ENCODE results near the gene ITPA. TPM values are rescaled to one million over a fixed set of nuclear protein-coding genes. Genes with fewer than 3 reads are reported as not detected.

Gene ITPA
- total RNA-seq, 1 experiment from 2014 or later, result 117 TPM

DNA sequence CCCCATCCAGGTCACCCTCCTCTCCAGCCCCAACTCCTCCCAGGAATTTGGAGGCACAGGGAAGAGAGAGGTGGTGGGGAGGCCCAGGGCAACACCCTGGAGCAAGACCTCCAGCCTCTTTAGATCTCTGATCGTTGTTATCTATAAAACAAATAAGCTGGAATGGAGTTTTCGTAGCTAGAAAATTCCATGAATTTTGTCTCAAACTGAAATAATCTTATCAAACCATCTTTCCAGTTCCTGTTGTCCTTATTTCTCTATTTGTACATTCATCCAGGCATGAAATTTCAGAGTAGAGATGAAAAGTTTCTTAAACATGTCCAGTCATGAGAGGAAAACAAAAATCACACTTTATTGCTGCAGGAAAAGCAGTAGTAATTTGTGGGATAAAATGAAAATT lies 35.9 kb downstream of the ITPA start:
- TF ChIP-seq EZH2 (IDR thresholded peaks at IDR 0.05; ENCODE audit: low read length, unreplicated experiment), result no peak
- TF ChIP-seq, protein P1, sequence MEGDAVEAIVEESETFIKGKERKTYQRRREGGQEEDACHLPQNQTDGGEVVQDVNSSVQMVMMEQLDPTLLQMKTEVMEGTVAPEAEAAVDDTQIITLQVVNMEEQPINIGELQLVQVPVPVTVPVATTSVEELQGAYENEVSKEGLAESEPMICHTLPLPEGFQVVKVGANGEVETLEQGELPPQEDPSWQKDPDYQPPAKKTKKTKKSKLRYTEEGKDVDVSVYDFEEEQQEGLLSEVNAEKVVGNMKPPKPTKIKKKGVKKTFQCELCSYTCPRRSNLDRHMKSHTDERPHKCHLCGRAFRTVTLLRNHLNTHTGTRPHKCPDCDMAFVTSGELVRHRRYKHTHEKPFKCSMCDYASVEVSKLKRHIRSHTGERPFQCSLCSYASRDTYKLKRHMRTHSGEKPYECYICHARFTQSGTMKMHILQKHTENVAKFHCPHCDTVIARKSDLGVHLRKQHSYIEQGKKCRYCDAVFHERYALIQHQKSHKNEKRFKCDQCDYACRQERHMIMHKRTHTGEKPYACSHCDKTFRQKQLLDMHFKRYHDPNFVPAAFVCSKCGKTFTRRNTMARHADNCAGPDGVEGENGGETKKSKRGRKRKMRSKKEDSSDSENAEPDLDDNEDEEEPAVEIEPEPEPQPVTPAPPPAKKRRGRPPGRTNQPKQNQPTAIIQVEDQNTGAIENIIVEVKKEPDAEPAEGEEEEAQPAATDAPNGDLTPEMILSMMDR (conservative IDR thresholded peaks at IDR 0.05; ENCODE audit: low read depth, low read length), result no peak
- no peak for TF ChIP-seq EZH2phosphoT487 (IDR thresholded peaks at IDR 0.05; ENCODE audit: borderline replicate concordance, low read length)
- no TSS peak for BruUV-seq (replicated peaks)

DNA sequence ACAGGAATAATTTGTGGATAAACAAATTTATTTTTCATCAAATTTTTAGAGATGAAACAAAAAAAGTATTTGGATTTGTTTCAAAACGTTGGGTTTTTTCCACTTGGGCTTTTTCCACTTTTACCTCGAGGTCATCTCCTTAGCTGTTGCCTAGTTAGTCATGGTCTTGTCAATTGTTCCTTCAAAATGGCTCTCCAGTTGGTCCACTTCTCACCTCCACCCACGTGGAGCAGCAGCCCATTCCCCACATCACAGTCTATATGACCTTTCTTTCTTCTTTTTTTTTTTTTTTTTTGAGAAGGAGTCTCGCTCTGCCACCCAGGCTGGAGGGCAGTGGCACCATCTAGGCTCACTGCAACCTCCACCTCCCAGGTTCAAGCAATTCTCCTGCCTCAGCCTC lies 36.4 kb downstream of the ITPA start:
- intact Hi-C loops (cut with micrococcal nuclease), result no loop called here
- Histone ChIP-seq H3K9me2 (replicated peaks; ENCODE audit: low read length) (no peaks in the 10 kb centered on the region), H3K79me2 (ENCODE audit: low read length) (no peaks in the 10 kb centered on the region), H3K9ac (ENCODE audit: low read length) (no peak overlapping the region), H3K4me3 (ENCODE audit: low read length) (no peak overlapping the region), H3K27me3 (ENCODE audit: low read length) (no peaks in the 10 kb centered on the region), H4K20me1 (ENCODE audit: low read length) (no peaks in the 10 kb centered on the region), H3K27ac (ENCODE audit: low read length) (no peak overlapping the region), H3K4me2 (ENCODE audit: low read length) (no peak overlapping the region), H3K9me3 (ENCODE audit: low read length) (no peaks in the 10 kb centered on the region), H2AFZ (ENCODE audit: low read length) (no peak overlapping the region), H3K4me1 (ENCODE audit: insufficient read depth, low read length) (no peaks in the 10 kb centered on the region), H3F3A (ENCODE audit: low read length, unreplicated experiment) (no peaks in the 10 kb centered on the region), H3K36me3 (ENCODE audit: low read depth, low read length) (no peaks in the 10 kb centered on the region)
- BruUV-seq (replicated peaks), result no TSS peak
- TF ChIP-seq EZH2phosphoT487 (IDR thresholded peaks at IDR 0.05; ENCODE audit: borderline replicate concordance, low read length), result no peak
- TF ChIP-seq, protein P1 (conservative IDR thresholded peaks at IDR 0.05; ENCODE audit: low read depth, low read length), result no peak
- TF ChIP-seq EZH2 (IDR thresholded peaks at IDR 0.05; ENCODE audit: low read length, unreplicated experiment), result no peak
- no peak for ATAC-seq
- ChIA-PET POLR2A (ENCODE audit: unreplicated experiment) (interaction anchor here (0.6 to 0.7 kb wide), 2 partner anchors 80 to 165 kb away, joined by 11 to 38 read pairs; no protein-coding TSS in a partner anchor), CTCF (no interaction called here)
- no peak for DNase-seq

More for the DNA sequence above, 35.9 kb downstream of the ITPA start:
- no peaks in the 10 kb centered on the region for H3F3A ChIP-seq (ENCODE audit: low read length, unreplicated experiment)
- no peak overlapping the region for H3K4me2 ChIP-seq (ENCODE audit: low read length)
- H3K79me2 ChIP-seq (ENCODE audit: low read length), result no peaks in the 10 kb centered on the region
- H3K9me3 ChIP-seq (ENCODE audit: low read length), result no peaks in the 10 kb centered on the region
- no peak overlapping the region for H3K4me3 ChIP-seq (ENCODE audit: low read length)
- DNase-seq (no peak), ATAC-seq (peak; percentile 23; the same call in 1 of the 2 replicates)
- no peak overlapping the region for H3K9ac ChIP-seq (ENCODE audit: low read length)
- H3K27me3 ChIP-seq (ENCODE audit: low read length), result no peaks in the 10 kb centered on the region
- ChIA-PET CTCF (no interaction called here), POLR2A (ENCODE audit: unreplicated experiment) (interaction anchor here (0.7 kb wide), 1 partner anchor 80 kb away, joined by 38 read pairs; no protein-coding TSS in a partner anchor)
- H2AFZ ChIP-seq (ENCODE audit: low read length), result no peak overlapping the region
- no peaks in the 10 kb centered on the region for H4K20me1 ChIP-seq (ENCODE audit: low read length)
- intact Hi-C loops (cut with micrococcal nuclease), result no loop called here
- H3K4me1 ChIP-seq (ENCODE audit: insufficient read depth, low read length), result 0 out of 2 replicates have a peak, but pooled peaks cover under 1% of the 10 kb centered on the region
- no peak overlapping the region for H3K27ac ChIP-seq (ENCODE audit: low read length)
- no peaks in the 10 kb centered on the region for H3K36me3 ChIP-seq (ENCODE audit: low read depth, low read length)
- H3K9me2 ChIP-seq (replicated peaks; ENCODE audit: low read length), result no peaks in the 10 kb centered on the region

DNA sequence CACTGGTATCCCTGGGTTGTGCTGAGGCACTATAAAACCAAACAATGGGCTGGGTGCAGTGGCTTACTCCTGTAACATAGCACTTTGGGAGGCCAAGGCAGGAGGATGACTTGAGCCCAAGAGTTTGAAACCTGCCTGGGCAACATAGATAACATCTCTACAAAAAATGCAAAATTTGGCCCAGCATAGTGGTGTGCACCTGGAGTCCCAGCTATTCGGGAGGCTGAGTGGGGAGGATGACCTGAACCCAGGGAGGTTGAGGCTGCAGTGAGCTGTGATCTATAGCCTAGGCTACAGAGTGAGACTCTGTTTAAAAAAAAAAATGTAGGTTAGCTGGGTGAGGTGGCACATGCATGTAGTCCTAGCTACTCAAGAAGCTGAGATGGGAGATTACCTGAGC lies 37.4 kb downstream of the ITPA start:
- POLR2A ChIA-PET (ENCODE audit: unreplicated experiment), result interaction anchor here (0.6 to 0.7 kb wide), 3 partner anchors 37 to 370 kb away, joined by 3 to 5 read pairs (median 4); no protein-coding TSS in a partner anchor

More for the DNA sequence above, 37.4 kb downstream of the ITPA start:
- H3K27ac ChIP-seq (ENCODE audit: low read length), result no peak overlapping the region
- DNase-seq (no peak), ATAC-seq (no peak)
- H3K9me2 ChIP-seq (replicated peaks; ENCODE audit: low read length), result no peaks in the 10 kb centered on the region
- no peaks in the 10 kb centered on the region for H3F3A ChIP-seq (ENCODE audit: low read length, unreplicated experiment)
- no TSS peak for BruUV-seq (replicated peaks)
- no peaks in the 10 kb centered on the region for H4K20me1 ChIP-seq (ENCODE audit: low read length)
- H3K4me3 ChIP-seq (ENCODE audit: low read length), result no peak overlapping the region
- no peaks in the 10 kb centered on the region for H3K79me2 ChIP-seq (ENCODE audit: low read length)
- intact Hi-C loops (cut with micrococcal nuclease), result no loop called here
- no peaks in the 10 kb centered on the region for H3K4me1 ChIP-seq (ENCODE audit: insufficient read depth, low read length)
- H3K9ac ChIP-seq (ENCODE audit: low read length), result no peak overlapping the region
- CTCF ChIA-PET, result no interaction called here
- H2AFZ ChIP-seq (ENCODE audit: low read length), result no peak overlapping the region
- H3K9me3 ChIP-seq (ENCODE audit: low read length), result no peaks in the 10 kb centered on the region
- no peaks in the 10 kb centered on the region for H3K27me3 ChIP-seq (ENCODE audit: low read length)
- H3K4me2 ChIP-seq (ENCODE audit: low read length), result no peak overlapping the region
- no peak for TF ChIP-seq EZH2phosphoT487 (IDR thresholded peaks at IDR 0.05; ENCODE audit: borderline replicate concordance, low read length)
- TF ChIP-seq EZH2 (IDR thresholded peaks at IDR 0.05; ENCODE audit: low read length, unreplicated experiment), result no peak
- TF ChIP-seq, protein P1 (conservative IDR thresholded peaks at IDR 0.05; ENCODE audit: low read depth, low read length), result no peak
- H3K36me3 ChIP-seq (ENCODE audit: low read depth, low read length), result no peaks in the 10 kb centered on the region

All from PC-3 (cell line).